Head of caudate nucleus (tissue), 42 donors: ENCODE data around the gene ASTN2.

ENCODE experiments used
- DNase-seq, 42 donors: peaks; one replicate each; pipeline versions ENCODE4 v3.0.0 to v3.0.0-alpha.2; 2020 to 2021; ENCODE audit warnings: mixed read lengths in 7 of 42
- intact Hi-C: fragments of 100-400 bp; cut with DNase I; formaldehyde crosslinking; loops from one replicate; pipeline ENCODE4 v1.15.0; 2022

Gene ASTN2

GRCh38 chr9:116381350-116381749, 1033.5 kb downstream of the ASTN2 start:
- intact Hi-C loops = no loop called here

GRCh38 chr9:116380496-116380995, 1034.3 kb downstream of the ASTN2 start:
- DNase-seq = no peak
- intact Hi-C loops = no loop called here

More at GRCh38 chr9:116381350-116381749, 1033.5 kb downstream of the ASTN2 start:
- no peak for DNase-seq

GRCh38 chr9:116379821-116380220, 1035.0 kb downstream of the ASTN2 start:
- intact Hi-C loops = no loop called here

GRCh38 chr9:116378873-116379272, 1036.0 kb downstream of the ASTN2 start:
- intact Hi-C loops = no loop called here
- no peak for DNase-seq

More at GRCh38 chr9:116379821-116380220, 1035.0 kb downstream of the ASTN2 start:
- peak in 1 of 42 donors; percentile 25 for DNase-seq

- DNase-seq = no peak
- intact Hi-C loops = no loop called here
These were observed 1037.6 kb downstream of the ASTN2 start for GRCh38 chr9:116377179-116377798.
